Melanocyte of skin (primary cell): ENCODE measurements around the gene SYAP1. TPM values are rescaled to one million over a fixed set of nuclear protein-coding genes. Genes with fewer than 3 reads are reported as not detected.

Experiments
- small RNA-seq, 2 donors: library from RNA; depleted of rRNA; stranded (forward); fragments of <200 nt; gene quantifications; one replicate each; pipeline ENCODE3, GENCODE V24; 2012
- total RNA-seq, 2 donors: library from RNA; depleted of rRNA; stranded (reverse); fragments of >200 nt; gene quantifications; 2 replicates each; pipeline ENCODE4 v1.2.3, GENCODE V29; 2012

The SYAP1 gene, protein sequence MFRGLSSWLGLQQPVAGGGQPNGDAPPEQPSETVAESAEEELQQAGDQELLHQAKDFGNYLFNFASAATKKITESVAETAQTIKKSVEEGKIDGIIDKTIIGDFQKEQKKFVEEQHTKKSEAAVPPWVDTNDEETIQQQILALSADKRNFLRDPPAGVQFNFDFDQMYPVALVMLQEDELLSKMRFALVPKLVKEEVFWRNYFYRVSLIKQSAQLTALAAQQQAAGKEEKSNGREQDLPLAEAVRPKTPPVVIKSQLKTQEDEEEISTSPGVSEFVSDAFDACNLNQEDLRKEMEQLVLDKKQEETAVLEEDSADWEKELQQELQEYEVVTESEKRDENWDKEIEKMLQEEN
- 10 to 100 TPM; 18.9 to 20.3 TPM for total RNA-seq

DNA sequence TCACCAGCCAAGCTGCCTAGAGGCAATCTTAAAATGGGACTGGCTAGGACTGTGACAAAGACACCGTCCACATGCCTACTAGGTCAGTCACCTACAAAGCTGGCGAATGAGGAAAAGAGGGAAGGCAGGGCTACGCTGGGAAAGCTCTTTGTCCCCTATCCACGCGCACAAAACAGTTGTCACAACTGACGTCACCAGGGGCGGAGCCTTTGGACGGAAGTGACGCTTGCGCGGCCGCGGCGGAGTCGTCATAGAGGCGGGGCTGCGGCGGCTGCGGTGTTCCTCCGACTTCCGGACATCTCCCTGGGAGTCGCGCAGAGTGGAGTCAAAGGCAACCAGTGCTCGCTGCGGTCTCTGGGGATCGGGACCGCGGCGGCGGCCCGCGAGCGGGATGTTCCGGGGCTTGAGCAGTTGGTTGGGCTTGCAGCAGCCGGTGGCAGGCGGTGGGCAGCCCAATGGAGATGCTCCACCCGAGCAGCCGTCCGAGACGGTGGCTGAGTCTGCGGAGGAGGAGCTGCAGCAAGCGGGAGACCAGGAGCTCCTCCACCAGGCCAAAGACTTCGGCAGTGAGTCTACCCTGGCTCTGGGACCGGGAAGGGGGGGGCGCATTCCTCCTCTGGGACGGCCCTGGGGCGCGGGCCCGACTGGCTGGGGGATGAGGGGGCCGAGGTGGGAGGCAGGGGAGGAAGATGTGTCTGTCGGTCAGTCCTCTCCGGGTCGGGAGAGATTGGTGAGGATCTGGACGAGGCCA lies at the start of gene SYAP1:
TSS of gene SYAP1 (plus strand) at position 279 of the 751 bp plus-strand sequence. CDS start at position 392, 113 bp downstream.

DNA sequence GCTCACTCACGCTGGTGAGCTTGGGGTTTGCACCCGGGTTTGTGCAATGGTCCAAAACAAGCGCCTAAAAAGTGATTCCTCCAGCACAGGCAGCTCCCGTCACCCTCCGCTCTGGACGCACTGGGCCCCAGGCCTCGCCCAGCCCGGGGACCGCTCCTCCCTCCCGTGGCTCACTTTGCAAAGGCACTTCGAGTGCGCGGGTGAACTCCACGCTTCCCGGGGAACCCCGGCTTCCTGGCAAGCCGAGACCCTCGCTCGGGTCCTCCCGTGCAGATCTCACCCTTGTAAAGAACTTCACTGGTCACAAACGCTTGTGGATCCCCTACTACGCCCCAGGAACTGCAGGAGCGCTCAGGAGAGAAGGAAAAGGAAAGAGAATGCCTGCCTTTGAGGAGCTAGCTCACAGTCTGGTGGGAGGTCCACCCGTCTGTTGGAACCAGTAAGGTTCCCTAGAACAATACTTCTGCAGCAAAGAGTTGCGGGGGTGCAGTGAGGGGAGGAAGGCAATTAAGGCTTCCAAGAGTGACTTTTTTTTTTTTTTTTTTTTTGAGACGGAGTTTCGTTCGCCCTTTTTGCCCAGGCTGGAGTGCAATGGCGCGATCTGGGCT lies 6.8 kb upstream of the SYAP1 start, which contains the start of gene CTPS2:
TSS of gene CTPS2 (minus strand) at position 122 of the 608 bp plus-strand sequence. CDS start 9,767 bp downstream, outside the sequence.

DNA sequence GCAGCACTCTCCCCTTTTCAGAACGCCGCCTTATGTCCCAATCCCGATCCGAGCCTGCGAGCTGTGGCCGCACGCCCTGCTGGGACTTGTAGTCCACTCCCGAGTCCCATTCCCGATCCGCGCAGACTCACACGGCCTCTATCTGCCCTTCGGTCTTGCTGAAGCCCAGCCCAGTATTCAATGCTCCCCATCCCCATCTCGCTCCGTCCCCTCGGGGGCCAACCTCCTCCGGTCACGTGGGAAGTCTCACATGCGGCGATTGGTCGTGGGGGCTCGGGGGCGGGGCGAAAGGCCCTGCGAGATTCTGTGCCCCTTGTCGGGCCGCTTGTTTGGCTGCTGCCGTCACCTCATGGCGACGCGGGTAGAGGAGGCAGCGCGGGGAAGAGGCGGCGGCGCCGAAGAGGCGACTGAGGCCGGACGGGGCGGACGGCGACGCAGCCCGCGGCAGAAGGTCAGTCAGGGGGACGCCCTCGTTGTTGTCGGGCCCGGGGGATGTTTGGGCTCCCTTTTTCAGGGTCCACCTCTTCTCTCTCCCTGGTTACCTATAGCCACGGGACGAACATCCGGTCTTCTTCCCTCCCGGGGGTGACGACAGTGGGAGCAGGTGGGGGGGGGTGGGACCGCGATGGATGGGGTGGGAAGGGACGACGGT lies 66.9 kb downstream of the SYAP1 start, which contains the start of gene TXLNG:
TSS of gene TXLNG (plus strand) at position 328 of the 652 bp plus-strand sequence. CDS start at position 350, 22 bp downstream.

Small RNAs within 50 kb of the gene (small RNA-seq; reads per million reads assigned to genes)
- gene RNU7-56P (0 reads per million in 2 donors), gene RPL12P49 (0 reads per million in 2 donors)

Other genes starting within 250 kb of the SYAP1 start
- gene S100G, start 69.5 kb upstream of the SYAP1 start, total RNA-seq: not detected
- gene CTPS2, start 6.9 kb upstream of the SYAP1 start, total RNA-seq: 10 to 100 TPM; 12.4 to 16.7 TPM
- gene TXLNG, start 66.9 kb downstream of the SYAP1 start, total RNA-seq: 1 to 10 TPM; 5.9 to 6.0 TPM
- 100 to 1,000 TPM; 127 to 208 TPM for gene RBBP7, start 150.8 kb downstream of the SYAP1 start, total RNA-seq
- gene REPS2, start 227.0 kb downstream of the SYAP1 start, total RNA-seq: 1 to 10 TPM; 3.0 to 6.2 TPM